Spinal cord (tissue), 10 donors: Measurements from ENCODE around the gene CD68. TPM values are rescaled to one million over a fixed set of nuclear protein-coding genes. Genes with fewer than 3 reads are reported as not detected.

Experiments
- DNase-seq, 6 donors: peaks; one replicate each; pipeline versions ENCODE4 v3.0.0 to v3.0.0-alpha.2; 2013 to 2015; ENCODE audit warnings: low spot score in 6 of 6, low read depth in 4 of 6
- H3K27ac ChIP-seq: one replicate; pipeline ENCODE4 v1.5.1; 2013; ENCODE audit warnings: low read depth, low read length, control low read depth
- H3K27me3 ChIP-seq: one replicate; pipeline ENCODE4 v1.6.1; 2013; ENCODE audit warnings: low read length; ENCODE audit not compliant: control insufficient read depth, insufficient read depth
- H3K36me3 ChIP-seq: one replicate; pipeline ENCODE4 v1.6.1; 2013; ENCODE audit warnings: low read length; ENCODE audit not compliant: control insufficient read depth, insufficient read depth
- H3K4me1 ChIP-seq: one replicate; pipeline ENCODE4 v1.6.1; 2013; ENCODE audit warnings: low read length; ENCODE audit not compliant: control insufficient read depth, insufficient read depth
- H3K4me3 ChIP-seq: one replicate; pipeline ENCODE4 v1.5.1; 2013; ENCODE audit warnings: low read depth, low read length, control low read depth
- H3K9me3 ChIP-seq: one replicate; pipeline ENCODE4 v1.6.1; 2013; ENCODE audit warnings: low read length; ENCODE audit not compliant: control insufficient read depth, insufficient read depth
- WGBS: methylation state at CpG from one replicate; pipeline ENCODE4 v1.1.5; 2013; ENCODE audit warnings: missing lambda C conversion rate; ENCODE audit not compliant: insufficient coverage; 5-methylcytosine and 5-hydroxymethylcytosine counted together
- polyA plus RNA-seq, 2 donors: library from polyadenylated mRNA; unstranded; fragments of 120-200 nt; gene quantifications; one replicate each; pipeline ENCODE4 v1.2.1, GENCODE V29; 2013; ENCODE audit not compliant: insufficient read length in 2 of 2
- total RNA-seq, 2 donors: library from RNA; depleted of rRNA in 1 of 2; stranded (reverse); fragments of 120-200 nt in 1 of 2; fragments of >200 nt in 1 of 2; gene quantifications; one replicate each; pipeline versions ENCODE4 v1.2.3 to v1.2.4, GENCODE V29; 2013 to 2014
- donor health status: healthy.

The CD68 gene
- total and polyA plus RNA-seq, 4 donors, result 13.3 to 52.1 (median 46.7) TPM

DNA sequence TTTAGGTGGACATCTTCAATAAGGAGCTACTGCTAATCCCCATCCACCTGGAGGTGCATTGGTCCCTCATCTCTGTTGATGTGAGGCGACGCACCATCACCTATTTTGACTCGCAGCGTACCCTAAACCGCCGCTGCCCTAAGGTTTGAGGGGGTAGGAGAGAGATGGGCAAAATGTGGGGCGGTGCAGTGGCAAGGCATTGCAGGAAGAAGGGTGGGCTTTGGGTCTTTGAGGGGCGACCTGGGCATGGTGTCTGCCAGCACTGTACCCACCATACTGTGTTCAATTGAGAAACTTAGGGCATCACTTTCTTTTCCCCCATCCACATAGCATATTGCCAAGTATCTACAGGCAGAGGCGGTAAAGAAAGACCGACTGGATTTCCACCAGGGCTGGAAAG lies 9.1 kb upstream of the CD68 start:
- Histone ChIP-seq H3K4me3 (no peak overlapping the region), H3K9me3 (no peaks in the 10 kb centered on the region), H3K4me1 (peaks cover 20% of the 10 kb centered on the region), H3K27ac (no peak overlapping the region), H3K36me3 (peaks cover 58% of the 10 kb centered on the region), H3K27me3 (no peaks in the 10 kb centered on the region)
- no peak for DNase-seq
- 96% methylated on average over 5 of the region's 10 CpGs for WGBS

DNA sequence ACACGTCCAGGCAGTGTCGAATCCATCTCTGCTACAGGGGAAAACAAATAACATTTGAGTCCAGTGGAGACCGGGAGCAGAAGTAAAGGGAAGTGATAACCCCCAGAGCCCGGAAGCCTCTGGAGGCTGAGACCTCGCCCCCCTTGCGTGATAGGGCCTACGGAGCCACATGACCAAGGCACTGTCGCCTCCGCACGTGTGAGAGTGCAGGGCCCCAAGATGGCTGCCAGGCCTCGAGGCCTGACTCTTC lies 7.2 kb upstream of the CD68 start:
- Histone ChIP-seq H3K4me1 (peaks cover 24% of the 10 kb centered on the region), H3K9me3 (no peaks in the 10 kb centered on the region), H3K27ac (peak overlapping the region; percentile 92), H3K27me3 (no peaks in the 10 kb centered on the region), H3K36me3 (peaks cover 58% of the 10 kb centered on the region), H3K4me3 (peak overlapping the region; percentile 57)
- no peak for DNase-seq
- 0% methylated on average over 11 of the region's 11 CpGs for WGBS

DNA sequence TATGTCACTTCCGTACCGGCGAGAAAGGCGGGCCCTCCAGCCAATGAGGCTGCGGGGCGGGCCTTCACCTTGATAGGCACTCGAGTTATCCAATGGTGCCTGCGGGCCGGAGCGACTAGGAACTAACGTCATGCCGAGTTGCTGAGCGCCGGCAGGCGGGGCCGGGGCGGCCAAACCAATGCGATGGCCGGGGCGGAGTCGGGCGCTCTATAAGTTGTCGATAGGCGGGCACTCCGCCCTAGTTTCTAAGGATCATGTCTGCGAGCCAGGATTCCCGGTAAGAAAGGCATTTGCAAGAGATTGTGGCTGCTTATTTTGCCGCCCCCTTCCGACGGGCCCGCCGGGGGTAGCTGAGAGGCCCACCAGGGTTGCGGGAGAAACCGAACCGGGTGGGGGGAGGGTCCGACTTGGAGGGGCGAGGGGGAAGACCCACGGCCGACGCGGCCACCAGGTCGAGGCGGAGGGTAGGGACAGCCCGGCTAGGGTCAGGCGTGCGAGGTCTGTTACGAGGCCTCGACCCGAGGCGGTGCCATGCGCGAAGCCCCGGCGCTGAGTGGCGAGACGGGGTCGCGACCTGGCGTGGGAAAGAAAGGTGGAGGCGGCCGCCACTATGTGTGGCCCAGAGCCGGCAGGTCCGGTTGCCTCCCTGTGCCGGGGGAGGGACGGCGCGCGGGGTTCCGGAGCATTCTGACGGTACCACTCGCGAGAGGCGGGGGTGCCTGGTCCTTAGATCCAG lies 6.7 kb upstream of the CD68 start:
- H3K36me3 ChIP-seq, result peaks cover 60% of the 10 kb centered on the region
- peak overlapping the region; percentile 100 for H3K4me3 ChIP-seq
- DNase-seq, result peak; percentile 93 to 100 (median 98)
- H3K4me1 ChIP-seq, result peaks cover 24% of the 10 kb centered on the region
- H3K27me3 ChIP-seq, result no peaks in the 10 kb centered on the region
- H3K27ac ChIP-seq, result peak overlapping the region; percentile 97
- H3K9me3 ChIP-seq, result no peaks in the 10 kb centered on the region
- under 1% methylated on average over 73 of the region's 73 CpGs for WGBS

DNA sequence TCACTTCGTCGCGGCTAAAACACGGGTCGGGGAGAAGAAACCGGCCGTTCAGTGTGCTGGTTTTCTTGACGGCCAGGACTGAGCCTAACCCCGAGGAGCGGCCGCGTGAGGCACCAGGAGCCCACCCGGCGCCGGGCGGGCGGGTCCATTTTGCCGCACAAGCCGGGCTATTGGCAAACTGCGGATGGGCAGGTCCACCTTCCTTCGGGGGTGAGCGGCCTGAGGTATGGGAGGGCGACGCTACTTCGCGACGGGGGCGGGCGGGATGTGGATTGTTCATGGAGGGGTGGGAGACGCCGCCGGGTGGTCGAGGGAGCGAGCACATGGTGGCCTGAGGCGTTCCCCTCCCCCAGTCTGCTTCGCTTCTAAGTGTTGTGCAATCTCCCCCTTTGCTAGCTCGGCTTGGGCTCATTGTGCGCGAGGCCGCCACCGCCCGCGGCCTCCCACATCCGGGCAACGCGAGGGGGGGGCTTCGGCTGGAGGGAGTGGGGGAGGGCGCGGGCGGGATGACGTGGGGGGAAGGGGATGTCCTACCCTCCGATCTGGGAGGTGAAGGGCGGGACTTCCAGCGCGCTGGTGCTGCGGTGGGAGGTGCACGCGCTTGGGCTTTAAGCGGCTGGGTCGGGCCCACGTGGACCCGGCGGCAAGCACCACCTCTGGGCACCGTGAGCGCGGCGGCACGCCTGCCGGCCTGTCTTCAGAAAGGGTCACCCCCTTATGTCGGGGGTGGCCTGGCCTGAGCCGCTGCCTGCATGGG lies 5.9 kb upstream of the CD68 start:
- H3K36me3 ChIP-seq, result peaks cover 63% of the 10 kb centered on the region
- H3K4me3 ChIP-seq, result peak overlapping the region; percentile 100
- no peaks in the 10 kb centered on the region for H3K27me3 ChIP-seq
- peak overlapping the region; percentile 97 for H3K27ac ChIP-seq
- peaks cover 24% of the 10 kb centered on the region for H3K4me1 ChIP-seq
- WGBS, result under 1% methylated on average over 63 of the region's 71 CpGs
- no peaks in the 10 kb centered on the region for H3K9me3 ChIP-seq
- DNase-seq, result peak in 5 of 6 donors; percentile 64 to 97 (median 89)

DNA sequence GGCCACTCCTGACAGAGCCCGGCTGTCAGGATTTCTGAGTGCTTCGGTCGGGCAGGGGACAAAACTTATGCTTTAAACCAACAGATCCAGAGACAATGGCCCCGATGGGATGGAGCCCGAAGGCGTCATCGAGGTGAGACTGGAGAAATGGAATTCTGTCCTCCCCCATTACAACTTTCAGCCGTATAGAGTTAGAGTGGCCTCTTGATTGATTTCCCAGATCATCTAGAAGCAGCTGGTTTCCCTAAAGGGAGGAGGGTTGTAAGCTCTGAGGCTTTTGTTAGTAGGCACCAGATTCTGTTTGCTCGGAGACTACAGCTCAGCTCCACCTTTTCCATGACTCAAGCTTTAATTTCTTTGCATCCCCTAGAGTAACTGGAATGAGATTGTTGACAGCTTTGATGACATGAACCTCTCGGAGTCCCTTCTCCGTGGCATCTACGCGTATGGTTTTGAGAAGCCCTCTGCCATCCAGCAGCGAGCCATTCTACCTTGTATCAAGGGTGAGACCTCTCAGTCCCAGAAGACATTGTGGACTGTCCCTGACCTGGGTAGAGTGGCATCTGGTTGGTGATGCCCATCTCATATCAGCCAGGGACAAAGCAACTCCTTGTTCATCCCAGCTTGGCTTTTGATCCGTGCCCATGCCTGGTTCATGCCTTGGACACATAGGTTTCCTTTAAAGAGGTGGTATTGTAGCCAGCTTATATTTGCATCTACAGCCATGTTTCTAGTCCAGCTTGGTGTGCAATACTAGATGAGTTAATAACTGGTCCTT lies 5.1 kb upstream of the CD68 start:
- H3K4me1 ChIP-seq, result peaks cover 28% of the 10 kb centered on the region
- no peaks in the 10 kb centered on the region for H3K27me3 ChIP-seq
- H3K36me3 ChIP-seq, result peaks cover 70% of the 10 kb centered on the region
- peak overlapping the region; percentile 97 for H3K27ac ChIP-seq
- WGBS, result 33% methylated on average over 8 of the region's 15 CpGs
- no peak for DNase-seq
- H3K4me3 ChIP-seq, result peak overlapping the region; percentile 100
- no peaks in the 10 kb centered on the region for H3K9me3 ChIP-seq

DNA sequence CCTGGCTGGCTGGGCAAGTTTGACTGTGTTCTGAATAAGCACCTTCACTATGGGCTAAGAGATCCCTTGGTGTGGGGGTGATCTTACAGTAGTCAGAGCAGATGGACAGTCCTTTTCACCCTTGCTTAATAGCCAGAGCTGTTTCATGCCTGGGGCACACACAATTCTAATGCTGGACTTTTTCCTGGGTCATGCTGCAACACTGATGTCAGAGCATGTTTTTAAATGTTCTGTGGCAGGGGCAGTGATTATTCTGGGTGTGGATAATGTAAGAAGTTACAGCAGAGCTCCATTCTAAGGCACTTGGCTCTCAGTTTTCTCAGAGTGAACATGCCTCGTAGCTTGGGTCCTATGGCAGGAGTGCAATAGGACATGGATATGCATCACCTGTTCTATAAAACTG lies 4.0 kb upstream of the CD68 start:
- Histone ChIP-seq H3K36me3 (peaks cover 78% of the 10 kb centered on the region), H3K4me3 (no peak overlapping the region), H3K4me1 (peaks cover 38% of the 10 kb centered on the region), H3K27me3 (no peaks in the 10 kb centered on the region), H3K27ac (no peak overlapping the region), H3K9me3 (no peaks in the 10 kb centered on the region)
- no peak for DNase-seq
- 88% methylated on average over 1 of the region's 1 CpG for WGBS

DNA sequence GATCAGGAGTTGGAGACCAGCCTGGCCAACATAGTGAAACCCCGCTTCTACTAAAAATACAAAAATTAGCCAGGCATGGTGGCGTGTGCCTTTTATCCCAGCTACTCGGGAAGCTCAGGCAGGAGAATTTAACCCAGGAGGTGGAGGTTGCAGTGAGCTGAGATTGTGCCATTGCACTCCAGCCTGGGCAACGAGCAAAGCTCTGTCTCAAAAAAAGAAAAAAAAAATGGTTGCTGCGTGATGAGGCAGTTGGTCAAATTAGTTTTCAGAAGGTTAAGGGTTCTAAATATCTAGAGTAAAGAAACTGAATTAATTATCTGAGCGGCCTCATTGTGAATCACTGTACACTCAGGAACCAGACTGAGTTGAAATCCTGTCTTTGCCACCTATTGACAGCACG lies 3.5 kb upstream of the CD68 start:
- peaks cover 78% of the 10 kb centered on the region for H3K36me3 ChIP-seq
- H3K27ac ChIP-seq, result no peak overlapping the region
- WGBS, result 88% methylated on average over 5 of the region's 7 CpGs
- H3K9me3 ChIP-seq, result no peaks in the 10 kb centered on the region
- H3K4me1 ChIP-seq, result peaks cover 43% of the 10 kb centered on the region
- H3K4me3 ChIP-seq, result no peak overlapping the region
- DNase-seq, result no peak
- no peaks in the 10 kb centered on the region for H3K27me3 ChIP-seq

DNA sequence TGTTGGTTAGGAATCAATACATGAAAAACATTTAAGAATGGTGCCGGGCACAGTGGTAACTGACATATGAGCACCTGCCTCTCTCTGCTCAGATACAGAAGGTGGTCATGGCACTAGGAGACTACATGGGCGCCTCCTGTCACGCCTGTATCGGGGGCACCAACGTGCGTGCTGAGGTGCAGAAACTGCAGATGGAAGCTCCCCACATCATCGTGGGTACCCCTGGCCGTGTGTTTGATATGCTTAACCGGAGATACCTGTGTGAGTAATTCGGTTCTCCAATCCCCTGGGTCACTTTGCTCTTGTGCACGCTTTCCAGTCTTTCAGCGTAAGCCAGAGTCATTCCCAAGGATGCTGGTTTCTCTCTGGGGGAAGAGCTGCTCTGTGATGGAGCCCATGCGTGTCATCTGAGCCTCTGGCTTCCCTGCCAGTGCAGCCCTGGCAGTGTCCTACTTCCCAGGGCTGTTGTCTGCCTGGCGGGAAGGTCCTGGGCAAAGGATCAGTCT lies 3.0 kb upstream of the CD68 start:
- peaks cover 80% of the 10 kb centered on the region for H3K36me3 ChIP-seq
- whole genome bisulfite sequencing, result 89% methylated on average over 14 of the region's 14 CpGs

DNA sequence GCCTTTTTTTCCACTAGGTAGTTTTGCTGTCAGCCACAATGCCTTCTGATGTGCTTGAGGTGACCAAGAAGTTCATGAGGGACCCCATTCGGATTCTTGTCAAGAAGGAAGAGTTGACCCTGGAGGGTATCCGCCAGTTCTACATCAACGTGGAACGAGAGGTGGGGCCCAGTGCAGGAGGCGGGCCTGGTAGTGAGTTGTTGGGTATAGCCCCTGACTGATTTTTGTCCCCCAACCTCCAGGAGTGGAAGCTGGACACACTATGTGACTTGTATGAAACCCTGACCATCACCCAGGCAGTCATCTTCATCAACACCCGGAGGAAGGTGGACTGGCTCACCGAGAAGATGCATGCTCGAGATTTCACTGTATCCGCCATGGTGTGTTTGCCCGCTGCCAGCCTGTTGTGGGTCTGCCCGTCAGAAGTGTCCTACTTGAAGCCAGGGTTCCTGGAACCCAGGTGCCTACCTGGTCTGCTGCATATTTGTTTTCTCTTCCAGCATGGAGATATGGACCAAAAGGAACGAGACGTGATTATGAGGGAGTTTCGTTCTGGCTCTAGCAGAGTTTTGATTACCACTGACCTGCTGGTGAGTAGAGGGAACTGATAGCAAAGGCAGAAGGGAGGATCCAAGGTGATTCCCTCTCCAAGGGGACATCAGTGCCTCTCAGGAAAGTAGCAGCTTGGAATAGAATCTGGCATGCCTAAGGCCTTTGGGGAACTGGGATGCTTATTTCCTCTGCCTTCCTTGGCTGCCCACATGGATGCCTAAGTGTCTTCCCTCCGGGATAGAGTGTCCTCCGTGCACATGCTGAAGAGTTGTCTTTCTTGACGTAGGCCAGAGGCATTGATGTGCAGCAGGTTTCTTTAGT lies 1.9 kb upstream of the CD68 start:
- H3K9me3 ChIP-seq, result no peaks in the 10 kb centered on the region
- peaks cover 89% of the 10 kb centered on the region for H3K36me3 ChIP-seq
- H3K4me1 ChIP-seq, result peaks cover 50% of the 10 kb centered on the region
- H3K27me3 ChIP-seq, result no peaks in the 10 kb centered on the region
- no peak for DNase-seq
- 79% methylated on average over 11 of the region's 17 CpGs for WGBS
- no peak overlapping the region for H3K4me3 ChIP-seq
- no peak overlapping the region for H3K27ac ChIP-seq

More for the DNA sequence above, 3.0 kb upstream of the CD68 start:
- Histone ChIP-seq H3K27ac (no peak overlapping the region), H3K27me3 (no peaks in the 10 kb centered on the region), H3K4me1 (peaks cover 46% of the 10 kb centered on the region), H3K9me3 (no peaks in the 10 kb centered on the region), H3K4me3 (no peak overlapping the region)
- no peak for DNase-seq
